ENCODE data around the gene FKBP7.

FKBP7 gene

GRCh38 chr2:178448968-178449661, 29.3 kb downstream of the FKBP7 start:
- TF ChIP-seq, protein P1, sequence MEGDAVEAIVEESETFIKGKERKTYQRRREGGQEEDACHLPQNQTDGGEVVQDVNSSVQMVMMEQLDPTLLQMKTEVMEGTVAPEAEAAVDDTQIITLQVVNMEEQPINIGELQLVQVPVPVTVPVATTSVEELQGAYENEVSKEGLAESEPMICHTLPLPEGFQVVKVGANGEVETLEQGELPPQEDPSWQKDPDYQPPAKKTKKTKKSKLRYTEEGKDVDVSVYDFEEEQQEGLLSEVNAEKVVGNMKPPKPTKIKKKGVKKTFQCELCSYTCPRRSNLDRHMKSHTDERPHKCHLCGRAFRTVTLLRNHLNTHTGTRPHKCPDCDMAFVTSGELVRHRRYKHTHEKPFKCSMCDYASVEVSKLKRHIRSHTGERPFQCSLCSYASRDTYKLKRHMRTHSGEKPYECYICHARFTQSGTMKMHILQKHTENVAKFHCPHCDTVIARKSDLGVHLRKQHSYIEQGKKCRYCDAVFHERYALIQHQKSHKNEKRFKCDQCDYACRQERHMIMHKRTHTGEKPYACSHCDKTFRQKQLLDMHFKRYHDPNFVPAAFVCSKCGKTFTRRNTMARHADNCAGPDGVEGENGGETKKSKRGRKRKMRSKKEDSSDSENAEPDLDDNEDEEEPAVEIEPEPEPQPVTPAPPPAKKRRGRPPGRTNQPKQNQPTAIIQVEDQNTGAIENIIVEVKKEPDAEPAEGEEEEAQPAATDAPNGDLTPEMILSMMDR (IDR thresholded peaks at IDR 0.05; ENCODE audit: control extremely low read depth, extremely low read depth, low read depth, missing control alignments), result no peak
- POLR2A ChIA-PET, result interaction anchor here (0.6 to 1.0 kb wide), 2 partner anchors 43 to 1067 kb away, joined by 3 read pairs; no protein-coding TSS in a partner anchor
- CTCF ChIA-PET, result interaction anchor here (0.7 to 3.5 kb wide), 6 partner anchors 12 to 680 kb away, joined by 3 to 18 read pairs (median 4); no protein-coding TSS in a partner anchor
- DNase-seq (ENCODE audit: extremely low spot score), result peak; percentile 52

DNA sequence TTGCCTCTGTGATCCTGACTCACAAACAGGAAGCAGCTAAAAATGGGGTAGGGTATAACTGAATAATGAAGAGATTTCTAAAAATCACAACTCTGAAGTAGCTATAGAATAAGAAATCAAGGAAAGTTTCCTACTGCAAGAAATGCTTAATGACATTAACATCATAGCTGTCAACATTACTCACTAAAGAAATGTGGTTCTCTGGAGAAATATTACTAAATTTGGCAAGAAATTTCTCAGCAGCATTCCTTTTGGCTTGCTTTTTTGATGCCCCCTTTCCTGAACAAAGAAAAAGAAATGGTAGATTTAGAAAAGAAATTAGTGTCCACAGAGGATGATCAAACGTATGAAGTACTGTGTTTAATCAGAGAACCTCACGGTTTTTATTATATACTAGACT, 37.0 kb downstream of the FKBP7 start:
- ChIA-PET POLR2A (no interaction called here), CTCF (interaction anchor here (1.5 to 3.3 kb wide), 4 partner anchors 10 to 27 kb away, joined by 3 to 19 read pairs (median 8); no protein-coding TSS in a partner anchor)
- TF ChIP-seq, protein P1 (IDR thresholded peaks at IDR 0.05; ENCODE audit: control extremely low read depth, extremely low read depth, low read depth, missing control alignments), result no peak
- no peak for DNase-seq (ENCODE audit: extremely low spot score)

- ChIA-PET POLR2A (no interaction called here), CTCF (interaction anchor here (1.4 to 1.5 kb wide), 2 partner anchors 13 to 18 kb away, joined by 4 to 5 read pairs; no protein-coding TSS in a partner anchor)
- no peak for DNase-seq (ENCODE audit: extremely low spot score)
- TF ChIP-seq, protein P1 (IDR thresholded peaks at IDR 0.05; ENCODE audit: control extremely low read depth, extremely low read depth, low read depth, missing control alignments), result no peak
Observed at GRCh38 chr2:178436662-178437061, 41.7 kb downstream of the FKBP7 start.

GRCh38 chr2:178429336-178429735, 49.1 kb downstream of the FKBP7 start:
- ChIA-PET CTCF (interaction anchor here (0.7 to 7.3 kb wide), 4 partner anchors 14 to 32 kb away, joined by 3 to 76 read pairs (median 9); no protein-coding TSS in a partner anchor), POLR2A (no interaction called here)
- TF ChIP-seq, protein P1 (IDR thresholded peaks at IDR 0.05; ENCODE audit: control extremely low read depth, extremely low read depth, low read depth, missing control alignments), result no peak
- DNase-seq (ENCODE audit: extremely low spot score), result no peak

DNA sequence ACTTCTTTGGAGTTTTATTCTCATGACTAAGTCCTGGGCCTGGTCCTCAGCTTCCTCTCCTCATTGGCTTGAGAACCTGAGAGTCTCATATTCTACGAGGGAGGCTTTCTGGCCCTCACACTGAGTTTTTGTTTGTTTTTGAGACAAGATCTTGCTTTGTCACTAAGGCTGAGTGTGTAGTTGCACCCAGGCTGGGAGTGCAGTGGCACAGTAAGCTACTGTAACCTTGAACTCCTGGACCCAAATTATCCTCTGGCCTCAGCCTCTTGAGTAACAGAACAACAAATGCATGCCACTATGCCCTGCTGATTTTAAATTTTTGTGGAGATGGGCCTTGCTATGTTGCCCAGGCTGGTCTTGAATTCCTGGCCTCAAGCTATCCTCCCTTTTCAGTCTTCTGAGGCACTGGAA, 50.0 kb downstream of the FKBP7 start:
- TF ChIP-seq, protein P1 (IDR thresholded peaks at IDR 0.05; ENCODE audit: control extremely low read depth, extremely low read depth, low read depth, missing control alignments), result no peak
- ChIA-PET POLR2A (no interaction called here), CTCF (interaction anchor here (0.9 to 7.3 kb wide), 6 partner anchors 9 to 316 kb away, joined by 3 to 76 read pairs (median 6); partner anchors contain the start of gene RBM45)
- no peak for DNase-seq (ENCODE audit: extremely low spot score)

- TF ChIP-seq, protein P1 (IDR thresholded peaks at IDR 0.05; ENCODE audit: control extremely low read depth, extremely low read depth, low read depth, missing control alignments), result no peak
- DNase-seq (ENCODE audit: extremely low spot score), result no peak
- ChIA-PET POLR2A (no interaction called here), CTCF (interaction anchor here (1.6 to 7.3 kb wide), 3 partner anchors 12 to 315 kb away, joined by 7 to 76 read pairs (median 14); partner anchors contain the start of gene RBM45)
Observed at GRCh38 chr2:178427458-178427857, 50.9 kb downstream of the FKBP7 start.

Data from GM10248 (cell line).